OCI-LY3 (cell line): ENCODE measurements around the gene C16orf74.
A peak's percentile ranks its signal among the peaks of the same experiment; 100 is the strongest.

Source experiments
- H2AFZ ChIP-seq: fragments of 200-600, 300-600 bp; shearing (Covaris generic); 2 replicates; pipeline ENCODE4 v1.6.0; 2014; ENCODE audit warnings: antibody characterized with exemption, low read depth, low read length
- H3K27ac ChIP-seq: fragments of 200-600, 300-600 bp; sonication (generic); 2 replicates; pipeline ENCODE4 v1.5.1; 2014; ENCODE audit warnings: mild to moderate bottlenecking, low read length, moderate library complexity, mixed read lengths
- H3K27me3 ChIP-seq: fragments of 200-600, 300-600 bp; sonication (generic); 2 replicates; pipeline ENCODE4 v1.6.1; 2014; ENCODE audit warnings: low read depth, low read length, mixed read lengths
- H3K36me3 ChIP-seq: fragments of 200-600, 300-600 bp; sonication (generic); replicated peaks from 2 replicates; pipeline ENCODE3; 2014; ENCODE audit warnings: low read depth, low read length, mixed read lengths
- H3K4me1 ChIP-seq: fragments of 300-600, 200-600 bp; sonication (generic); 2 replicates; pipeline ENCODE4 v1.6.1; 2014; ENCODE audit warnings: low read length, mixed read lengths
- H3K4me2 ChIP-seq: fragments of 200-600, 300-600 bp; sonication (generic); 2 replicates; pipeline ENCODE4 v1.6.1; 2014; ENCODE audit warnings: low read length, mixed read lengths
- H3K4me3 ChIP-seq: fragments of 300-600, 200-600 bp; sonication (generic); 2 replicates; pipeline ENCODE4 v1.5.1; 2014; ENCODE audit warnings: antibody characterized with exemption, mild to moderate bottlenecking, low read length, moderate library complexity
- H3K79me2 ChIP-seq: fragments of 300-600, 200-600 bp; shearing (Covaris generic); 2 replicates; pipeline ENCODE4 v1.6.1; 2014; ENCODE audit warnings: mild to moderate bottlenecking, low read length, mixed read lengths
- H3K9ac ChIP-seq: fragments of 300-600, 200-600 bp; shearing (Covaris generic); 2 replicates; pipeline ENCODE4 v1.6.0; 2014; ENCODE audit warnings: mild to moderate bottlenecking, low read length, moderate library complexity
- H3K9me3 ChIP-seq: fragments of 200-600, 300-600 bp; shearing (Covaris generic); 2 replicates; pipeline ENCODE4 v1.6.1; 2014; ENCODE audit warnings: low read length, mixed read lengths; ENCODE audit not compliant: insufficient read depth
- H4K20me1 ChIP-seq: fragments of 200-600, 300-600 bp; sonication (generic); 2 replicates; pipeline ENCODE4 v1.6.1; 2016; ENCODE audit warnings: low read length, mixed read lengths; ENCODE audit not compliant: insufficient read depth
- CTCF ChIP-seq: fragments of 200-600, 300-600 bp; sonication (generic); IDR thresholded peaks from 2 replicates; pipeline ENCODE4 v1.5.1; 2014; ENCODE audit warnings: antibody characterized with exemption, low read length, low read depth
- EZH2phosphoT487 ChIP-seq: fragments of 200-600 bp; shearing (Covaris generic); IDR thresholded peaks from 2 replicates; pipeline ENCODE4 v1.6.1; 2018; ENCODE audit warnings: antibody characterized with exemption, mixed run types, low read depth

Gene C16orf74

GRCh38 chr16:85759631-85760419, 8.9 kb upstream of the C16orf74 start:
- Histone ChIP-seq H4K20me1 (peaks cover 3% of the 10 kb centered on the region; the same call in 1 of the 2 replicates), H3K9ac (no peak overlapping the region), H3K4me1 (peaks cover 47% of the 10 kb centered on the region), H3K9me3 (no peaks in the 10 kb centered on the region), H3K27me3 (peaks cover 68% of the 10 kb centered on the region), H3K36me3 (no peaks in the 10 kb centered on the region), H3K4me2 (peak overlapping the region; percentile 50), H3K27ac (no peak overlapping the region), H3K79me2 (no peaks in the 10 kb centered on the region), H2AFZ (no peak overlapping the region), H3K4me3 (peak overlapping the region; percentile 38; the same call in 1 of the 2 replicates)
- TF ChIP-seq EZH2phosphoT487 = no peak
- TF ChIP-seq CTCF = peak; percentile 61

DNA sequence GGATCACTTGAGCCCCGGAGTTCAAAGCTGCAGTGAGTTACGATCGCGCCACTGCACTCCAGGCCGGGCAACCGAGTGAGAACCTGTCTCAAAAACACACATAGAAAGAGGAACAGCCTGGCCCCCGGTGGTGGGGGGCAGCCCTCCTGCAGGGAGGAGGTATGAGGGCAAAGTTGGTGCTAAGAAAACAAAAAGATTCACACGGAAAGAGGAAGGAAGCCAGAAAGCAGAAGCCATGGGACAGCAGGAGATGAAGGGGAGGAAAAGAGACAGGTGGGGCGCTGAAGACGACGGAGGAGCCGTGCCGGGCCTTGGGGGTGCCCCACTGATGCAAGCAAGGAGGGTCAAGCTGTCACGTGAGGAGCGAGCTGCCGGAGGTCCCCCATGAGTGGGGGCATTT, 8.2 kb upstream of the C16orf74 start:
- Histone ChIP-seq H3K9ac (no peak overlapping the region), H3K4me1 (peaks cover 54% of the 10 kb centered on the region), H4K20me1 (peaks cover 3% of the 10 kb centered on the region; the same call in 1 of the 2 replicates), H3K4me2 (peak overlapping the region; percentile 50), H3K79me2 (no peaks in the 10 kb centered on the region), H3K36me3 (no peaks in the 10 kb centered on the region), H2AFZ (no peak overlapping the region), H3K27ac (no peak overlapping the region), H3K4me3 (peak overlapping the region; percentile 38; the same call in 1 of the 2 replicates), H3K9me3 (no peaks in the 10 kb centered on the region), H3K27me3 (peaks cover 74% of the 10 kb centered on the region)
- TF ChIP-seq CTCF (no peak), EZH2phosphoT487 (no peak)

DNA sequence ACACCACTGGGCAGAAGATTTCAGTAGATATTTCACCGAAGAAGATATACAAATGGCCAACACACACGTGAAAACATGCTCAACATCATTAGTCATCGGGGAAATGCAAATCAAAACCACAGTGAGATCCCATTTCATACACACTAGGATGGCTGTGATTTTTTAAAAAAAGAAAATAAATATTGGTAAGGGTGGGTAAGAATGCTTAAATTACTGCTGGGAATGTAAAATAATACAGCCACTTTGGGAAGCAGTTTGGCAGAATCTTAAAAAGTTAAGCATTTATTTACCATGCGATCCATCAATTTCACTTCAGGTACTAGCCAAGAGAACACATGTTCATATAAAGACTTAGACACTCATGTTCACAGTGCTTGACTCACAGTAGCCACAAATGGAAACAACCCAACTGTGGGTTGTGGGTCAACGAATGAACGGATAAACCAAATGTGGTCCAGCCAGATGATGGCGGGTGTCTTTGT, 6.5 kb upstream of the C16orf74 start:
- no peak overlapping the region for H3K27ac ChIP-seq
- H3K79me2 ChIP-seq = no peaks in the 10 kb centered on the region
- peaks cover 85% of the 10 kb centered on the region for H3K27me3 ChIP-seq
- H3K9me3 ChIP-seq = no peaks in the 10 kb centered on the region
- H3K36me3 ChIP-seq = no peaks in the 10 kb centered on the region
- no peak for TF ChIP-seq EZH2phosphoT487
- TF ChIP-seq CTCF = no peak
- H3K9ac ChIP-seq = no peak overlapping the region
- peak overlapping the region; percentile 98 for H3K4me2 ChIP-seq
- H4K20me1 ChIP-seq = peaks cover 3% of the 10 kb centered on the region; the same call in 1 of the 2 replicates
- peak overlapping the region; percentile 72; the same call in 1 of the 2 replicates for H3K4me3 ChIP-seq
- peaks cover 70% of the 10 kb centered on the region for H3K4me1 ChIP-seq
- H2AFZ ChIP-seq = no peak overlapping the region
